ENCODE data around the gene BUB1.
"Not testable (repeated sequence)": the region's sequence is repeated elsewhere in the genome, so short reads cannot be mapped to it uniquely, and the experiment has no call there.

BUB1 gene

GRCh38 chr2:110591973-110592372 is 85.9 kb downstream of the BUB1 start:
- not testable (repeated sequence) for DNase-seq (ENCODE audit: low spot score)

GRCh38 chr2:110589677-110590330 is 88.1 kb downstream of the BUB1 start:
- not testable (repeated sequence) for DNase-seq (ENCODE audit: low spot score)

GRCh38 chr2:110588520-110588919 is 89.3 kb downstream of the BUB1 start:
- not testable (repeated sequence) for DNase-seq (ENCODE audit: low spot score)
